Smooth muscle cell (in vitro differentiated cells): Measurements from ENCODE around the gene TIMM23. TPM values are rescaled to one million over a fixed set of nuclear protein-coding genes. Genes with fewer than 3 reads are reported as not detected.
"Not testable (repeated sequence)": the region's sequence is repeated elsewhere in the genome, so short reads cannot be mapped to it uniquely, and the experiment has no call there.

ENCODE experiments used
- DNase-seq: peaks from one replicate; lab custom pipeline; 2025; ENCODE audit not compliant: unreplicated experiment; lab: John Stamatoyannopoulos, UW
- H2AFZ ChIP-seq: fragments of 200-600 bp; sonication (generic); 2 replicates; pipeline ENCODE4 v1.6.0; 2016; ENCODE audit warnings: antibody characterized with exemption, low read depth, mild to moderate bottlenecking
- H3F3A ChIP-seq: fragments of 200-600 bp; sonication (generic); 2 replicates; pipeline ENCODE4 v1.6.0; 2017; ENCODE audit warnings: antibody characterized with exemption, low read depth
- H3K27ac ChIP-seq: fragments of 200-600 bp; sonication (generic); 2 replicates; pipeline ENCODE4 v1.5.1; 2016; ENCODE audit warnings: low read depth, mild to moderate bottlenecking
- H3K27me3 ChIP-seq: fragments of 200-600 bp; sonication (generic); 2 replicates; pipeline ENCODE4 v1.6.1; 2016; ENCODE audit warnings: low read depth, mild to moderate bottlenecking
- H3K36me3 ChIP-seq: fragments of 200-600 bp; sonication (generic); 2 replicates; pipeline ENCODE4 v1.5.1; 2016; ENCODE audit warnings: low read depth
- H3K4me1 ChIP-seq: fragments of 200-600 bp; sonication (generic); 2 replicates; pipeline ENCODE4 v1.5.1; 2016; ENCODE audit warnings: low read depth
- H3K4me2 ChIP-seq: fragments of 200-600 bp; sonication (generic); 2 replicates; pipeline ENCODE4 v1.6.0; 2016; ENCODE audit warnings: mild to moderate bottlenecking
- H3K4me3 ChIP-seq: fragments of 200-600 bp; sonication (generic); 2 replicates; pipeline ENCODE4 v1.5.1; 2016; ENCODE audit warnings: mild to moderate bottlenecking
- H3K79me2 ChIP-seq: fragments of 200-600 bp; sonication (generic); 2 replicates; pipeline ENCODE4 v1.6.0; 2016; ENCODE audit warnings: low read depth, mild to moderate bottlenecking
- H3K9ac ChIP-seq: fragments of 200-600 bp; sonication (generic); 2 replicates; pipeline ENCODE4 v1.6.0; 2016; ENCODE audit warnings: low read depth
- H3K9me3 ChIP-seq: fragments of 200-600 bp; sonication (generic); replicated peaks from 2 replicates; pipeline ENCODE4 v1.5.1; 2016; ENCODE audit warnings: low read depth
- H4K20me1 ChIP-seq: fragments of 200-600 bp; sonication (generic); 2 replicates; pipeline ENCODE4 v1.6.0; 2016; ENCODE audit warnings: low read depth
- CTCF ChIP-seq: fragments of 200-600 bp; sonication (generic); IDR thresholded peaks from 2 replicates; pipeline ENCODE4 v1.5.1; 2017; ENCODE audit warnings: borderline replicate concordance, mild to moderate bottlenecking, antibody characterized with exemption; ENCODE audit not compliant: insufficient read depth, poor library complexity, severe bottlenecking
- WGBS: methylation state at CpG from one replicate; pipeline ENCODE4 v1.1.7; 2016; ENCODE audit warnings: low lambda C conversion rate; 5-methylcytosine and 5-hydroxymethylcytosine counted together
- polyA plus RNA-seq: library from polyadenylated mRNA; unstranded; fragments of >200 nt; fragmentation: Nextera tagmentation; extraction: Ambion mirVana; gene quantifications from 2 replicates; pipeline ENCODE4 v1.2.1, GENCODE V29; 2016
- total RNA-seq: library from RNA; depleted of rRNA; stranded (reverse); fragments of >200 nt; gene quantifications from 2 replicates; pipeline ENCODE4 v1.2.3, GENCODE V29; 2014

The TIMM23 gene
- total and polyA plus RNA-seq, 2 experiments from 2014 or later = 89.4 to 105 TPM

- 97% methylated on average over 4 of the region's 4 CpGs for WGBS
Observed at GRCh38 chr10:45997557-45997956, 25.3 kb downstream of the TIMM23 start.

DNA sequence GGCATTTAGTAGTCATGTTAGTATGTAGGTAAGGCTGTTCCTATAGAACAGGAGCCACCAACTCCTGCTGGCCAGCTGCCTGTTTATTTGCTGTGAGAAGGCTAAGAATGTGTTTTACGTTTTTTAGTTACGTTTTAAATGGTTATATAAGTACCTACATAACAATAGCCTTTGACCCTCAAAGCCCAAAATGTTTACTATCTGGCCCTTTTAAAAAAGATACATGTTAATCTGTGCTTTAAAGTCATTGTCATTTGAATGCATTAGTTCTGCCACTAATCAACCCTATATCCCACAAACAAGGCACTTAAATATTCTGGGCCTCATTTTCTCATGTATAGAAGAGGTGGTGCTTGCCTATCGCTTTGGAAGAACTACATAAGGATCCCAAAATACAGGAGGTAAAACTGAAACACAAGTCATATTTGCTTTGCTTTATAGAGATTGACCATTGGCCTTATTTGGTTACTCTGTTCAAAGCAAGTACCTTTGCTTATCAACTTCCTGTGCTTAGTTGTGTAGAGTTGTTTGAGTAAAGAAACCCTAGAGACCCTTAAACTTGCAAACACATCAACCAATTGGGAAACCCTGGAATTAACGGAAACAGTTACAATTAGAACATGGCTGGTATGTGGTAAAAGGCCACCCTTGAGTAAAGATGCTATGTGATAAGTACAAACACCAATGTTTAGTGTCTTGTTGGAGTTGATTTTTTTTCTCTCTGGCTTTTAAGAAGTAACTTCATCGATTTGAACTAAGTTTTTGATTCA is 25.9 kb downstream of the TIMM23 start:
- no peak overlapping the region for H3K27ac ChIP-seq
- H3K4me3 ChIP-seq = no peak overlapping the region
- no peaks in the 10 kb centered on the region for H3K27me3 ChIP-seq
- peaks cover 4% of the 10 kb centered on the region for H3K79me2 ChIP-seq
- H3K4me1 ChIP-seq = no peaks in the 10 kb centered on the region
- H3K4me2 ChIP-seq = no peak overlapping the region
- no peak for DNase-seq
- 90% methylated on average over 5 of the region's 5 CpGs for WGBS
- H3K36me3 ChIP-seq = peaks cover 5% of the 10 kb centered on the region
- TF ChIP-seq CTCF = no peak
- peaks cover 18% of the 10 kb centered on the region for H4K20me1 ChIP-seq
- no peaks in the 10 kb centered on the region for H3K9me3 ChIP-seq
- no peak overlapping the region for H2AFZ ChIP-seq
- H3F3A ChIP-seq = no peaks in the 10 kb centered on the region
- no peak overlapping the region for H3K9ac ChIP-seq

More at GRCh38 chr10:45997557-45997956, 25.3 kb downstream of the TIMM23 start:
- Histone ChIP-seq H3K9ac (no peak overlapping the region), H3K27me3 (no peaks in the 10 kb centered on the region), H3K36me3 (peaks cover 5% of the 10 kb centered on the region), H3K4me1 (no peaks in the 10 kb centered on the region), H3K79me2 (peaks cover 4% of the 10 kb centered on the region), H3K9me3 (no peaks in the 10 kb centered on the region), H4K20me1 (peaks cover 22% of the 10 kb centered on the region), H2AFZ (no peak overlapping the region), H3K27ac (no peak overlapping the region), H3K4me2 (no peak overlapping the region), H3K4me3 (no peak overlapping the region), H3F3A (no peaks in the 10 kb centered on the region)
- DNase-seq = no peak
- TF ChIP-seq CTCF = no peak

- H3K9me3 ChIP-seq, H3K36me3 ChIP-seq, H3K9ac ChIP-seq, DNase-seq, H3K79me2 ChIP-seq, H3F3A ChIP-seq, H2AFZ ChIP-seq, H3K4me2 ChIP-seq, H3K27me3 ChIP-seq, H3K27ac ChIP-seq, H3K4me1 ChIP-seq, H3K4me3 ChIP-seq: not testable (repeated sequence)
- peaks cover 14% of the 10 kb centered on the region for H4K20me1 ChIP-seq
- WGBS = 95% methylated on average over 5 of the region's 5 CpGs
Observed at GRCh38 chr10:45999955-46000354, 27.7 kb downstream of the TIMM23 start.

- Histone ChIP-seq H3F3A (no peaks in the 10 kb centered on the region), H3K79me2 (no peaks in the 10 kb centered on the region), H3K9me3 (no peaks in the 10 kb centered on the region), H3K4me2 (no peak overlapping the region), H4K20me1 (peaks cover 17% of the 10 kb centered on the region), H3K36me3 (peaks cover 5% of the 10 kb centered on the region), H3K4me3 (no peak overlapping the region), H2AFZ (no peak overlapping the region), H3K4me1 (no peaks in the 10 kb centered on the region), H3K27ac (no peak overlapping the region), H3K9ac (no peak overlapping the region), H3K27me3 (no peaks in the 10 kb centered on the region)
- WGBS = 100% methylated on average over 1 of the region's 1 CpG
- no peak for TF ChIP-seq CTCF
- DNase-seq = no peak
Observed at GRCh38 chr10:46000538-46000937, 28.2 kb downstream of the TIMM23 start.
